ENCODE measurements around the gene ANKRD23.

The ANKRD23 gene

GRCh38 chr2:96828436-96828835 lies 15.4 kb downstream of the ANKRD23 start:
- Histone ChIP-seq H2AFZ (ENCODE audit: low read depth) (no peak overlapping the region), H4K20me1 (ENCODE audit: insufficient read depth) (0 out of 2 replicates have a peak, but pooled peaks cover 5% of the 10 kb centered on the region), H3K27ac (no peak overlapping the region), H3K4me1 (ENCODE audit: low read depth, poor library complexity, severe bottlenecking) (no peaks in the 10 kb centered on the region), H3K4me2 (no peak overlapping the region), H3K27me3 (ENCODE audit: insufficient read depth, low read depth) (no peaks in the 10 kb centered on the region), H3K36me3 (ENCODE audit: insufficient read depth) (no peaks in the 10 kb centered on the region; the same call in 1 of the 2 replicates), H3K9ac (no peak overlapping the region), H3K4me3 (IDR thresholded peaks at IDR 0.05; ENCODE audit: insufficient read depth, low read depth, low read length) (no peak overlapping the region), H3K79me2 (ENCODE audit: insufficient read depth, low read depth) (peaks cover 7% of the 10 kb centered on the region; the same call in 1 of the 2 replicates)
- no peak for TF ChIP-seq CTCF (conservative IDR thresholded peaks at IDR 0.05; ENCODE audit: low read depth, low read length)

GRCh38 chr2:96826546-96827278 lies 17.1 kb downstream of the ANKRD23 start:
- H2AFZ ChIP-seq (ENCODE audit: low read depth): no peak overlapping the region
- no peak overlapping the region for H3K27ac ChIP-seq
- H3K4me2 ChIP-seq: no peak overlapping the region
- no peak for TF ChIP-seq CTCF (conservative IDR thresholded peaks at IDR 0.05; ENCODE audit: low read depth, low read length)
- H4K20me1 ChIP-seq (ENCODE audit: insufficient read depth): peaks cover 9% of the 10 kb centered on the region; the same call in 1 of the 2 replicates
- no peak overlapping the region for H3K4me3 ChIP-seq (IDR thresholded peaks at IDR 0.05; ENCODE audit: insufficient read depth, low read depth, low read length)
- no peak overlapping the region for H3K9ac ChIP-seq
- no peaks in the 10 kb centered on the region for H3K4me1 ChIP-seq (ENCODE audit: low read depth, poor library complexity, severe bottlenecking)
- H3K36me3 ChIP-seq (ENCODE audit: insufficient read depth): no peaks in the 10 kb centered on the region; the same call in 1 of the 2 replicates
- H3K79me2 ChIP-seq (ENCODE audit: insufficient read depth, low read depth): peaks cover 16% of the 10 kb centered on the region; the same call in 1 of the 2 replicates
- H3K27me3 ChIP-seq (ENCODE audit: insufficient read depth, low read depth): no peaks in the 10 kb centered on the region

- H3K9ac ChIP-seq: no peak overlapping the region
- no peaks in the 10 kb centered on the region; the same call in 1 of the 2 replicates for H3K36me3 ChIP-seq (ENCODE audit: insufficient read depth)
- H3K27ac ChIP-seq: no peak overlapping the region
- no peaks in the 10 kb centered on the region for H3K27me3 ChIP-seq (ENCODE audit: insufficient read depth, low read depth)
- no peaks in the 10 kb centered on the region for H3K4me1 ChIP-seq (ENCODE audit: low read depth, poor library complexity, severe bottlenecking)
- no peak overlapping the region for H3K4me3 ChIP-seq (IDR thresholded peaks at IDR 0.05; ENCODE audit: insufficient read depth, low read depth, low read length)
- H4K20me1 ChIP-seq (ENCODE audit: insufficient read depth): peaks cover 9% of the 10 kb centered on the region; the same call in 1 of the 2 replicates
- peaks cover 33% of the 10 kb centered on the region; the same call in 1 of the 2 replicates for H3K79me2 ChIP-seq (ENCODE audit: insufficient read depth, low read depth)
- TF ChIP-seq CTCF (conservative IDR thresholded peaks at IDR 0.05; ENCODE audit: low read depth, low read length): no peak
- H2AFZ ChIP-seq (ENCODE audit: low read depth): no peak overlapping the region
- no peak overlapping the region for H3K4me2 ChIP-seq
Measured at GRCh38 chr2:96825057-96825456, 18.8 kb downstream of the ANKRD23 start.

- no peak overlapping the region for H3K4me3 ChIP-seq (IDR thresholded peaks at IDR 0.05; ENCODE audit: insufficient read depth, low read depth, low read length)
- no peak overlapping the region for H3K9ac ChIP-seq
- H3K4me2 ChIP-seq: no peak overlapping the region
- no peaks in the 10 kb centered on the region; the same call in 1 of the 2 replicates for H3K36me3 ChIP-seq (ENCODE audit: insufficient read depth)
- peaks cover 40% of the 10 kb centered on the region for H3K79me2 ChIP-seq (ENCODE audit: insufficient read depth, low read depth)
- no peak overlapping the region for H3K27ac ChIP-seq
- H3K27me3 ChIP-seq (ENCODE audit: insufficient read depth, low read depth): no peaks in the 10 kb centered on the region
- peaks cover 7% of the 10 kb centered on the region for H3K4me1 ChIP-seq (ENCODE audit: low read depth, poor library complexity, severe bottlenecking)
- TF ChIP-seq CTCF (conservative IDR thresholded peaks at IDR 0.05; ENCODE audit: low read depth, low read length): no peak
- peaks cover 9% of the 10 kb centered on the region; the same call in 1 of the 2 replicates for H4K20me1 ChIP-seq (ENCODE audit: insufficient read depth)
- H2AFZ ChIP-seq (ENCODE audit: low read depth): no peak overlapping the region
Measured at GRCh38 chr2:96824079-96824870, 19.5 kb downstream of the ANKRD23 start.

All from KMS-11 (cell line).